ENCODE results near the gene SLC24A5.

SLC24A5 gene

GRCh38 chr15:48119277-48119676 is 1.5 kb upstream of the SLC24A5 start:
- DNase-seq: no peak

GRCh38 chr15:48121849-48122248 is 1.1 kb downstream of the SLC24A5 start:
- no peak for DNase-seq

- DNase-seq: no peak
Observed at GRCh38 chr15:48126667-48127355, 6.0 kb downstream of the SLC24A5 start.

- no peak for DNase-seq
Observed at GRCh38 chr15:48131324-48131723, 10.5 kb downstream of the SLC24A5 start.

- no peak for DNase-seq
Observed at GRCh38 chr15:48132874-48133273, 12.1 kb downstream of the SLC24A5 start.

GRCh38 chr15:48143856-48144255 is 23.1 kb downstream of the SLC24A5 start:
- peak in 1 of 2 experiments; percentile 9 for DNase-seq

- DNase-seq: no peak
Observed at GRCh38 chr15:48144889-48145288, 24.1 kb downstream of the SLC24A5 start.

- DNase-seq: no peak
Observed at GRCh38 chr15:48145923-48146322, 25.1 kb downstream of the SLC24A5 start.

- no peak for DNase-seq
Observed at GRCh38 chr15:48147358-48147757, 26.6 kb downstream of the SLC24A5 start.

GRCh38 chr15:48149858-48150257 is 29.1 kb downstream of the SLC24A5 start:
- peak; percentile 57 to 79 for DNase-seq

GRCh38 chr15:48153526-48153925 is 32.7 kb downstream of the SLC24A5 start:
- DNase-seq: no peak

- no peak for DNase-seq
Observed at GRCh38 chr15:48168616-48169015, 47.8 kb downstream of the SLC24A5 start.

- no peak for DNase-seq
Observed at GRCh38 chr15:48170981-48171380, 50.2 kb downstream of the SLC24A5 start.

GRCh38 chr15:48175126-48175525 is 54.3 kb downstream of the SLC24A5 start:
- DNase-seq: no peak

GRCh38 chr15:48176112-48176511 is 55.3 kb downstream of the SLC24A5 start:
- DNase-seq: no peak

GRCh38 chr15:48176957-48177356 is 56.2 kb downstream of the SLC24A5 start:
- no peak for DNase-seq

GRCh38 chr15:48177383-48177765 is 56.6 kb downstream of the SLC24A5 start:
- peak in 1 of 2 experiments; percentile 57 for DNase-seq

- peak; percentile 44 to 48 for DNase-seq
Observed at GRCh38 chr15:48177766-48178647, 57.2 kb downstream of the SLC24A5 start, which contains the start of gene MYEF2. Gene MYEF2, minus strand, starts transcription at chr15:48178295. Its CDS starts 58 bp downstream, at chr15:48178237.

GRCh38 chr15:48178648-48178931 is 57.8 kb downstream of the SLC24A5 start:
- DNase-seq: no peak

GRCh38 chr15:48182749-48183148 is 62.0 kb downstream of the SLC24A5 start:
- no peak for DNase-seq

GRCh38 chr15:48185529-48185928 is 64.7 kb downstream of the SLC24A5 start:
- DNase-seq: no peak

GRCh38 chr15:48186271-48186670 is 65.5 kb downstream of the SLC24A5 start:
- no peak for DNase-seq

- DNase-seq: no peak
Observed at GRCh38 chr15:48190932-48191573, 70.3 kb downstream of the SLC24A5 start.

Data from SW 1271 (cell line).